Hematopoietic multipotent progenitor cell treated with erythropoietin and hydrocortisone succinate and interleukin-3 and kit ligand, for 15 days (in vitro differentiated cells): ENCODE results near the gene HOXB9.

Source experiments
- DNase-seq: peaks from one replicate; pipeline ENCODE4 v3.0.0-alpha.2; 2015; ENCODE audit warnings: low spot score

HOXB9 gene

GRCh38 chr17:48583708-48584222 lies 42.4 kb downstream of the HOXB9 start:
- DNase-seq: no peak

GRCh38 chr17:48582750-48583069 lies 43.4 kb downstream of the HOXB9 start:
- no peak for DNase-seq

- DNase-seq: no peak
Measured at GRCh38 chr17:48579760-48580554, 46.2 kb downstream of the HOXB9 start.

GRCh38 chr17:48579471-48579759 lies 46.7 kb downstream of the HOXB9 start:
- no peak for DNase-seq

GRCh38 chr17:48578616-48579470 lies 47.3 kb downstream of the HOXB9 start:
- DNase-seq: no peak

GRCh38 chr17:48577946-48578615 lies 48.1 kb downstream of the HOXB9 start, which contains the start of gene HOXB4:
HOXB4 (minus strand) TSS chr17:48578350; CDS start chr17:48578319, 31 bp downstream.
- peak; percentile 62 for DNase-seq

GRCh38 chr17:48577330-48577945 lies 48.7 kb downstream of the HOXB9 start:
- no peak for DNase-seq

- peak; percentile 41 for DNase-seq
Measured at GRCh38 chr17:48576479-48577309, 49.5 kb downstream of the HOXB9 start.

- no peak for DNase-seq
Measured at GRCh38 chr17:48575673-48576478, 50.3 kb downstream of the HOXB9 start.

GRCh38 chr17:48575066-48575582 lies 51.0 kb downstream of the HOXB9 start:
- no peak for DNase-seq

- DNase-seq: no peak
Measured at GRCh38 chr17:48574505-48575065, 51.6 kb downstream of the HOXB9 start.

- DNase-seq: no peak
Measured at GRCh38 chr17:48571826-48572417, 54.2 kb downstream of the HOXB9 start.
